Loucy (cell line): ENCODE measurements around the gene B3GALT6.

ENCODE experiments used
- H2AFZ ChIP-seq: fragments of 200-600 bp; sonication (generic); 2 replicates; pipeline ENCODE4 v1.6.0; 2016; ENCODE audit warnings: antibody characterized with exemption, mild to moderate bottlenecking, low read length, moderate library complexity
- H3F3A ChIP-seq: fragments of 200-600 bp; 2 replicates; pipeline ENCODE4 v1.6.0; 2016; ENCODE audit warnings: antibody characterized with exemption, low read depth, mild to moderate bottlenecking
- H3K27me3 ChIP-seq: fragments of 200-600 bp; sonication (generic); 2 replicates; pipeline ENCODE4 v1.6.1; 2014; ENCODE audit warnings: low read length, mild to moderate bottlenecking; ENCODE audit not compliant: insufficient read depth, poor library complexity, severe bottlenecking
- H3K36me3 ChIP-seq: fragments of 200-600 bp; sonication (generic); 2 replicates; pipeline ENCODE4 v1.6.1; 2016; ENCODE audit warnings: low read length; ENCODE audit not compliant: insufficient read depth
- H3K4me1 ChIP-seq: fragments of 200-600 bp; sonication (generic); 2 replicates; pipeline ENCODE4 v1.5.1; 2014; ENCODE audit warnings: low read length, mild to moderate bottlenecking; ENCODE audit not compliant: insufficient read depth, poor library complexity, severe bottlenecking
- H3K4me2 ChIP-seq: fragments of 200-600 bp; sonication (generic); 2 replicates; pipeline ENCODE4 v1.6.0; 2014; ENCODE audit warnings: antibody characterized with exemption, low read length, low read depth, mild to moderate bottlenecking; ENCODE audit not compliant: poor library complexity, severe bottlenecking
- H3K4me3 ChIP-seq: fragments of 200-600 bp; sonication (generic); 2 replicates; pipeline ENCODE4 v1.5.1; 2014; ENCODE audit warnings: low read length, mild to moderate bottlenecking, mixed read lengths; ENCODE audit not compliant: poor library complexity, severe bottlenecking
- H3K79me2 ChIP-seq: fragments of 200-600 bp; sonication (generic); 2 replicates; pipeline ENCODE4 v1.6.1; 2014; ENCODE audit warnings: low read length; ENCODE audit not compliant: insufficient read depth
- H3K9ac ChIP-seq: fragments of 200-600 bp; sonication (generic); 2 replicates; pipeline ENCODE4 v1.6.0; 2014; ENCODE audit warnings: mild to moderate bottlenecking, low read depth, low read length, moderate library complexity; ENCODE audit not compliant: poor library complexity, severe bottlenecking
- H3K9me2 ChIP-seq: fragments of 200-600 bp; sonication (generic); replicated peaks from 2 replicates; pipeline ENCODE4 v1.6.1; 2016; ENCODE audit warnings: low read depth, low read length, mixed read lengths
- H3K9me3 ChIP-seq: fragments of 200-600 bp; sonication (generic); 2 replicates; pipeline ENCODE4 v1.6.1; 2014; ENCODE audit warnings: mild to moderate bottlenecking, antibody characterized with exemption, low read length, low read depth; ENCODE audit not compliant: insufficient read depth
- H4K20me1 ChIP-seq: fragments of 200-600 bp; sonication (generic); 2 replicates; pipeline ENCODE4 v1.6.0; 2014; ENCODE audit warnings: antibody characterized with exemption, low read length, mild to moderate bottlenecking; ENCODE audit not compliant: insufficient read depth, poor library complexity, severe bottlenecking
- CTCF ChIP-seq: fragments of 200-600 bp; sonication (generic); conservative IDR thresholded peaks from 2 replicates; pipeline ENCODE4 v1.5.1; 2014; ENCODE audit warnings: mild to moderate bottlenecking, antibody characterized with exemption, low read length
- EZH2phosphoT487 ChIP-seq: fragments of 200-600 bp; IDR thresholded peaks from 2 replicates; pipeline ENCODE4 v1.6.1; 2018; ENCODE audit warnings: antibody characterized with exemption, mild to moderate bottlenecking, moderate library complexity, borderline replicate concordance

The B3GALT6 gene

GRCh38 chr1:1226566-1227362, 5.3 kb upstream of the B3GALT6 start:
- Histone ChIP-seq H3K4me1 (peaks cover 18% of the 10 kb centered on the region), H4K20me1 (peaks cover 32% of the 10 kb centered on the region), H3K9ac (no peak overlapping the region), H3K4me3 (no peak overlapping the region), H3K9me2 (no peaks in the 10 kb centered on the region), H3K9me3 (no peaks in the 10 kb centered on the region), H3K27me3 (no peaks in the 10 kb centered on the region), H2AFZ (no peak overlapping the region), H3K79me2 (peaks cover 72% of the 10 kb centered on the region), H3K4me2 (peak overlapping the region; percentile 37), H3F3A (no peaks in the 10 kb centered on the region), H3K36me3 (peaks cover 28% of the 10 kb centered on the region; the same call in 1 of the 2 replicates)
- TF ChIP-seq EZH2phosphoT487 (no peak), CTCF (no peak)

- no peaks in the 10 kb centered on the region for H3K9me2 ChIP-seq
- H4K20me1 ChIP-seq: peaks cover 32% of the 10 kb centered on the region
- H3K4me3 ChIP-seq: no peak overlapping the region
- no peaks in the 10 kb centered on the region for H3K9me3 ChIP-seq
- peaks cover 24% of the 10 kb centered on the region; the same call in 1 of the 2 replicates for H3K36me3 ChIP-seq
- no peak overlapping the region for H3K9ac ChIP-seq
- peaks cover 73% of the 10 kb centered on the region for H3K79me2 ChIP-seq
- no peak overlapping the region for H3K4me2 ChIP-seq
- TF ChIP-seq CTCF: no peak
- TF ChIP-seq EZH2phosphoT487: no peak
- no peak overlapping the region for H2AFZ ChIP-seq
- peaks cover 18% of the 10 kb centered on the region for H3K4me1 ChIP-seq
- H3F3A ChIP-seq: no peaks in the 10 kb centered on the region
- H3K27me3 ChIP-seq: no peaks in the 10 kb centered on the region
These were observed 4.7 kb upstream of the B3GALT6 start for GRCh38 chr1:1227386-1227785.

GRCh38 chr1:1228187-1228586, 3.9 kb upstream of the B3GALT6 start:
- Histone ChIP-seq H3K9ac (no peak overlapping the region), H3K27me3 (no peaks in the 10 kb centered on the region), H4K20me1 (peaks cover 32% of the 10 kb centered on the region), H3F3A (no peaks in the 10 kb centered on the region), H3K4me2 (peak overlapping the region; percentile 78), H3K9me2 (no peaks in the 10 kb centered on the region), H2AFZ (no peak overlapping the region), H3K4me3 (peak overlapping the region; percentile 20), H3K36me3 (peaks cover 16% of the 10 kb centered on the region; the same call in 1 of the 2 replicates), H3K4me1 (peaks cover 23% of the 10 kb centered on the region), H3K9me3 (no peaks in the 10 kb centered on the region), H3K79me2 (peaks cover 81% of the 10 kb centered on the region)
- TF ChIP-seq CTCF (no peak), EZH2phosphoT487 (no peak)
